GM12878 (cell line): ENCODE data around the gene EEF1E1. TPM values are rescaled to one million over a fixed set of nuclear protein-coding genes. Genes with fewer than 3 reads are reported as not detected.

Experiments used
- ATAC-seq: fragments of 200-7000 bp; cut with Tn5 transposase; 3 replicates; pipeline ENCODE4 v1.9.1; 2020; ENCODE audit warnings: mild to moderate bottlenecking, moderate library complexity
- BruUV-seq: library from RNA; stranded (reverse); fragments of 400-500 nt; replicated peaks from 2 replicates; lab custom pipeline; 2021; lab: Mats Ljungman, UMichigan
- CTCF ChIA-PET: fragments of 300-600 bp; sonication (Branson Sonifier 250); formaldehyde crosslinking; extraction: SDS; loops from one replicate; lab custom pipeline; 2021; ENCODE audit warnings: inconsistent platforms; lab: Yijun Ruan, JAX
- POLR2A ChIA-PET: fragments of 350-600 bp; formaldehyde crosslinking; extraction: SDS; loops from one replicate; lab custom pipeline; 2021; ENCODE audit warnings: inconsistent platforms; lab: Charles Lee
- RAD21 ChIA-PET: fragments of 300-600 bp; sonication (Branson Sonifier 250); formaldehyde crosslinking; loops from one replicate; lab custom pipeline; 2023; ENCODE audit warnings: antibody characterized with exemption; ENCODE audit not compliant: unreplicated experiment; lab: Charles Lee
- SMC1A ChIA-PET: fragments of 300-600 bp; sonication (Branson Sonifier 250); formaldehyde crosslinking; loops from one replicate; lab custom pipeline; 2023; ENCODE audit not compliant: unreplicated experiment, uncharacterized antibody; lab: Charles Lee
- DNase-seq: peaks from one replicate; pipeline ENCODE4 v3.0.0-alpha.2; 2011; ENCODE audit warnings: low read depth, low spot score
- FAIRE-seq: peaks from 3 replicates; lab custom pipeline; 2011; peaks lifted over from hg19 to GRCh38; lab: Jason Lieb, UNC
- H2AFZ ChIP-seq: 2 replicates; pipeline ENCODE4 v1.6.0; 2011; ENCODE audit warnings: low read depth, low read length, control low read depth; ENCODE audit not compliant: control insufficient read depth
- H3K27ac ChIP-seq: 2 replicates; pipeline ENCODE4 v1.5.1; 2011; ENCODE audit warnings: control low read depth; ENCODE audit not compliant: control insufficient read depth, insufficient read depth
- H3K27me3 ChIP-seq, 2 experiments: replicated peaks in 1 of 2; 2 replicates each; pipeline versions ENCODE4 v1.6.0 to v1.6.1; 2011; ENCODE audit warnings: low read length in 1 of 2; ENCODE audit not compliant: control insufficient read depth in 2 of 2, insufficient read depth in 2 of 2
- H3K36me3 ChIP-seq, 2 experiments: 2 replicates each; pipeline ENCODE4 v1.5.1; 2011; ENCODE audit warnings: low read length in 1 of 2; ENCODE audit not compliant: control insufficient read depth in 2 of 2, insufficient read depth in 2 of 2
- H3K4me1 ChIP-seq: 2 replicates; pipeline ENCODE4 v1.6.1; 2011; ENCODE audit warnings: mild to moderate bottlenecking, low read length, moderate library complexity, mixed read lengths; ENCODE audit not compliant: control insufficient read depth, insufficient read depth
- H3K4me2 ChIP-seq: 2 replicates; pipeline ENCODE4 v1.6.0; 2011; ENCODE audit warnings: control low read depth; ENCODE audit not compliant: control insufficient read depth, insufficient read depth
- H3K4me3 ChIP-seq: fragments of 200-600 bp; sonication (generic); 2 replicates; pipeline ENCODE4 v1.5.1; 2016
- H3K79me2 ChIP-seq: 2 replicates; pipeline ENCODE4 v1.6.0; 2011; ENCODE audit warnings: low read length; ENCODE audit not compliant: control insufficient read depth, insufficient read depth
- H3K9ac ChIP-seq: 2 replicates; pipeline ENCODE4 v1.8.0; 2011; ENCODE audit warnings: low read length, control low read depth, mixed read lengths; ENCODE audit not compliant: control insufficient read depth, insufficient read depth
- H3K9me3 ChIP-seq: replicated peaks from 3 replicates; pipeline ENCODE4 v1.5.1; 2011; ENCODE audit warnings: mild to moderate bottlenecking, low read length; ENCODE audit not compliant: control insufficient read depth, insufficient read depth
- H4K20me1 ChIP-seq: 2 replicates; pipeline ENCODE4 v1.6.0; 2011; ENCODE audit not compliant: control insufficient read depth, insufficient read depth
- ATF2 ChIP-seq: IDR thresholded peaks from 2 replicates; pipeline ENCODE4 v1.6.1; 2012; ENCODE audit warnings: low read length, inconsistent platforms
- CUX1 ChIP-seq: IDR thresholded peaks from 2 replicates; pipeline ENCODE4 v1.6.1; 2012; ENCODE audit warnings: improper control_type of control experiment, low read depth, low read length; ENCODE audit not compliant: insufficient replicate concordance
- E2F4 ChIP-seq: IDR thresholded peaks from 2 replicates; pipeline ENCODE4 v1.6.1; 2012; ENCODE audit warnings: low read depth, low read length, improper control_type of control experiment
- FOXK2 ChIP-seq: fragments of 450-650 bp; IDR thresholded peaks from 2 replicates; pipeline ENCODE4 v1.6.1; 2017; ENCODE audit warnings: mild to moderate bottlenecking, moderate library complexity
- HDAC2 ChIP-seq: fragments of 200-600 bp; sonication (generic); IDR thresholded peaks from 2 replicates; pipeline ENCODE4 v1.6.1; 2017
- MXI1 ChIP-seq: fragments of 150-350 bp; IDR thresholded peaks from 2 replicates; pipeline ENCODE4 v1.6.1; 2011; ENCODE audit warnings: low read depth, mild to moderate bottlenecking, inconsistent platforms, low read length, improper control_type of control experiment
- MYB ChIP-seq: fragments of 150-350 bp; IDR thresholded peaks from 2 replicates; pipeline ENCODE4 v1.6.1; 2014; ENCODE audit warnings: mild to moderate bottlenecking, low read depth, low read length, borderline replicate concordance
- NFYB ChIP-seq: IDR thresholded peaks from 2 replicates; pipeline ENCODE4 v1.6.1; 2011; ENCODE audit warnings: low read depth, mild to moderate bottlenecking, low read length, improper control_type of control experiment, moderate library complexity; ENCODE audit not compliant: insufficient read depth
- PKNOX1 ChIP-seq: fragments of 450-650 bp; IDR thresholded peaks from 2 replicates; pipeline ENCODE4 v1.6.1; 2016; ENCODE audit warnings: mild to moderate bottlenecking
- REST ChIP-seq: IDR thresholded peaks from 2 replicates; pipeline ENCODE4 v1.6.1; 2012; ENCODE audit warnings: mild to moderate bottlenecking, low read depth, low read length
- SIX5 ChIP-seq: IDR thresholded peaks from 2 replicates; pipeline ENCODE4 v1.6.1; 2011; ENCODE audit warnings: mild to moderate bottlenecking, low read depth, low read length, moderate library complexity; ENCODE audit not compliant: severe bottlenecking
- TAF1 ChIP-seq: IDR thresholded peaks from 2 replicates; pipeline ENCODE4 v1.6.1; 2011; ENCODE audit warnings: mild to moderate bottlenecking, low read depth, low read length, borderline replicate concordance
- ZBED1 ChIP-seq: IDR thresholded peaks from 2 replicates; pipeline ENCODE4 v1.6.1; 2016; ENCODE audit warnings: borderline replicate concordance
- in situ Hi-C: fragments of 300-500 bp; cut with MboI; formaldehyde crosslinking; loops from 9 replicates; pipeline ENCODE4 v1.14.3; 2018; ENCODE audit warnings: mixed read lengths
- intact Hi-C: fragments of 100-400 bp; cut with micrococcal nuclease; formaldehyde crosslinking; loops from one replicate; pipeline ENCODE4 v1.14.2; 2022; ENCODE audit not compliant: unreplicated experiment
- polyA plus RNA-seq, 11 experiments: library from polyadenylated mRNA; depleted of rRNA in 4 of 11; unstranded in 6 of 11; stranded (reverse) in 5 of 11; fragments of >200 nt; fragmentation: Nextera tagmentation in 4 of 11; fragmentation: Illumina TruSeq in 1 of 11; extraction: Ambion mirVana in 4 of 11; extraction: Trizol in 1 of 11; gene quantifications; 1 replicate in 1 of 11; 2 replicates in 10 of 11; pipeline versions ENCODE4 v1.2.1 to v1.2.3, GENCODE V29; 2011 to 2016; ENCODE audit warnings: inconsistent platforms in 2 of 11, missing spikeins in 2 of 11, low read depth in 1 of 11
- total RNA-seq, 4 experiments: library from RNA; depleted of rRNA in 3 of 4; stranded (reverse); fragments of >200 nt in 3 of 4; fragmentation: Illumina TruSeq in 1 of 4; extraction: Trizol in 1 of 4; gene quantifications; 2 replicates each; pipeline versions ENCODE4 v1.2.1 to v1.2.3, GENCODE V29; 2013 to 2021

Gene EEF1E1
- total and polyA plus RNA-seq, 10 of the 15 experiments (the other 5 are each of a cell fraction or from before 2014, with no cell fraction given) = 55.3 to 668 (median 121) TPM

- intact Hi-C loops (no loop called here), in situ Hi-C loops (no loop called here)
- Histone ChIP-seq H2AFZ (no peak overlapping the region), H3K4me1 (peaks cover 4% of the 10 kb centered on the region), H3K27me3 (no peaks in the 10 kb centered on the region), H4K20me1 (no peaks in the 10 kb centered on the region), H3K9ac (no peak overlapping the region), H3K79me2 (peaks cover 14% of the 10 kb centered on the region), H3K4me3 (no peak overlapping the region), H3K4me2 (no peak overlapping the region), H3K27ac (no peak overlapping the region), H3K36me3 (no peaks in the 10 kb centered on the region), H3K9me3 (no peaks in the 10 kb centered on the region)
- DNase-seq (no peak), ATAC-seq (no peak), FAIRE-seq (no peak)
- POLR2A ChIA-PET = no interaction called here
- SMC1A ChIA-PET = no interaction called here
- BruUV-seq = no TSS peak
- RAD21 ChIA-PET = no interaction called here
- CTCF ChIA-PET = interaction anchor here (0.7 kb wide), 1 partner anchor 90 kb away, joined by 3 read pairs; no protein-coding TSS in a partner anchor
- TF ChIP-seq TAF1 = no peak
- TF ChIP-seq PKNOX1 = no peak
- no peak for TF ChIP-seq ZBED1
- no peak for TF ChIP-seq REST
- TF ChIP-seq HDAC2 = no peak
- no peak for TF ChIP-seq MXI1
- TF ChIP-seq ATF2 = no peak
- no peak for TF ChIP-seq CUX1
- TF ChIP-seq FOXK2 = no peak
- no peak for TF ChIP-seq SIX5
- TF ChIP-seq MYB = no peak
- no peak for TF ChIP-seq NFYB
- TF ChIP-seq E2F4 = no peak
Measured at GRCh38 chr6:8105791-8106190, 3.4 kb upstream of the EEF1E1 start.
